Activated gamma-delta T cell treated with anti-CD3 and anti-CD28 coated beads, Interleukin-2, amount 50 U/mL, for 16 hours (primary cell): ENCODE results near the gene TKT.

Experiments
- DNase-seq: peaks from one replicate; pipeline ENCODE4 v3.0.0-alpha.2; 2020; ENCODE audit warnings: low read depth

Gene TKT

DNA sequence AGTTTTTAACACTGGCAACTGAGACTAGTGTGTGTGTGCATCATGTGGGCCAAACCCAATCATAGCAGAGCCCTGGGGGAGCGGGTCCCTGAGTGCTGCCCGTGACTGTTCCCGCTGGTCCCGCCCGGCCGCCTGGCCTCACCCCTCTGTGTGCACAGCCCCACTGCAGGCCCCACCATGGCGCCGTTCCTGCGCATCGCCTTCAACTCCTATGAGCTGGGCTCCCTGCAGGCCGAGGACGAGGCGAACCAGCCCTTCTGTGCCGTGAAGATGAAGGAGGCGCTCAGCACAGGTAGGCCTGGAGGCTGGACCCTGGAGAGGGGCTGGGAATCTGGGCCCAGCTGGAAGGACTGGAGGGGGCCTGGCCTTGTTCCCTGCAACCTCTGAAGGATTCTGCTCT lies 77.6 kb downstream of the TKT start:
- DNase-seq, result no peak

DNA sequence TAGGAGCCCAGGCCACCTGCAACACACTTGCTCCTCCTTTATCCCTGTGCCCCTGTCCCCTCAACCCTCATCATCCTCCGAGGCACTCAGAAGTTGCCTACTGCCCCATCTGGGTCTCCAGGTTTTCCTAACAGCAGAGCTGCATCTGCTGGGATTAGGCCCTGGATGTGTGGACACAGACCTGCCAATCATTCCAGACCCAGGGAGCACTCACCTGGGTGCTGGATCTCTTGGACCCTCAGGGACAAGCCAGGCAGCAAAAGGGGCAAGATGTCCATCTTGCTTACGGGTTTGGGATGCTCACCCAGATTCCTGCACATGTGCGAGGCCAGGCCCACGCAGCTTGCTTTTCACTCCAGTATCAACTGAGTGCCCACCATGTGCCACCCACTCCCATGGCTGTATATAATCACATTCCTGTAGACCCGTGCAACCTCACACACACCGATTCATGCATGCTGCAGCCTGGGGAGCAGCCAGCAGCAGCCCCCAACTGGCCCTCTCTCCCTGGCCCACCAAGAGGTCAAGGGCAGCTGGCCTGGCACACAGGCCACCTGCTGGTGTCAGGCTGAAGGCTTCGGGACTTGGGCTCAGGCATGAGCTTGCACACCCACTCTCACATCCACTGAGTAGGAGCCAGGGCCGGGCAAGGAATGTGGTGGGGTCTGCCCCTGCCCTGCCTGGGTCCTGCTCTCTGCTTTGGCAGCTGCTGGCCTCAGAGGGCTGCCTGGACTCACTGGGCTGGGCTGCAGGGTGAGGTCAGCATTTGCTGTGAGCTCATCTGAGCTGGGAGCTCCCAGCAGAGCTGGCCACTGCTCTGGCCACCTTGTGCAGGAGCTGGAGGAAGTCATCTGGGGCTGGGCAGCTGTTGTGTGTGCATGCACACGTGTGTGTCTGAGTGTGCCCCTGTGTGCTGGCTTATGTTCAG lies 79.9 kb downstream of the TKT start:
- DNase-seq, result no peak
